H1 (cell line): ENCODE data around the gene CFAP141. TPM values are rescaled to one million over a fixed set of nuclear protein-coding genes. Genes with fewer than 3 reads are reported as not detected.

Source experiments
- CTCF ChIA-PET: fragments of 300-600 bp; sonication (Branson Sonifier 250); formaldehyde crosslinking; loops from one replicate; lab custom pipeline; 2021; ENCODE audit not compliant: partially characterized antibody; lab: Charles Lee
- POLR2A ChIA-PET: fragments of 300-600 bp; sonication (Branson Sonifier 250); formaldehyde crosslinking; loops from one replicate; lab custom pipeline; 2021; ENCODE audit warnings: inconsistent platforms; ENCODE audit not compliant: partially characterized antibody; lab: Charles Lee
- DNase-seq, 2 experiments: peaks; one replicate each; pipeline versions ENCODE4 v3.0.0 to v3.0.0-alpha.2; 2010 to 2022; ENCODE audit warnings: low spot score in 2 of 2, low read depth in 1 of 2, mixed read lengths in 1 of 2
- FAIRE-seq: peaks from 2 replicates; lab custom pipeline; 2011; peaks lifted over from hg19 to GRCh38; lab: Jason Lieb, UNC
- H2AFZ ChIP-seq: 2 replicates; pipeline ENCODE4 v1.8.1; 2012; ENCODE audit warnings: low read length, inconsistent platforms
- H2AK5ac ChIP-seq: 2 replicates; pipeline ENCODE4 v1.6.1; 2013; ENCODE audit warnings: low read depth, low read length
- H2BK120ac ChIP-seq: replicated peaks from 2 replicates; pipeline ENCODE3; 2013; ENCODE audit warnings: low read depth, low read length, inconsistent platforms
- H2BK12ac ChIP-seq: 2 replicates; pipeline ENCODE4 v1.6.1; 2013; ENCODE audit warnings: low read depth, low read length
- H2BK15ac ChIP-seq: 2 replicates; pipeline ENCODE4 v1.6.1; 2013; ENCODE audit warnings: low read length
- H2BK20ac ChIP-seq: 2 replicates; pipeline ENCODE4 v1.6.1; 2013; ENCODE audit warnings: low read length
- H2BK5ac ChIP-seq: 2 replicates; pipeline ENCODE4 v1.6.1; 2013; ENCODE audit warnings: low read depth, low read length
- H3K14ac ChIP-seq: 2 replicates; pipeline ENCODE4 v1.6.1; 2013; ENCODE audit warnings: inconsistent platforms; ENCODE audit not compliant: insufficient read length
- H3K18ac ChIP-seq: 2 replicates; pipeline ENCODE4 v1.6.1; 2013; ENCODE audit warnings: low read length; ENCODE audit errors: extremely low read depth
- H3K23ac ChIP-seq: 2 replicates; pipeline ENCODE4 v1.6.1; 2013; ENCODE audit warnings: inconsistent platforms; ENCODE audit not compliant: insufficient read length
- H3K23me2 ChIP-seq: 2 replicates; pipeline ENCODE4 v1.6.1; 2013; ENCODE audit warnings: low read depth, low read length
- H3K27ac ChIP-seq: 2 replicates; pipeline ENCODE4 v1.6.1; 2011; ENCODE audit warnings: low read depth, low read length, inconsistent platforms
- H3K27me3 ChIP-seq, 4 experiments: replicated peaks in 1 of 4; 1 replicate in 1 of 4; 2 replicates in 3 of 4; pipeline versions ENCODE4 v1.6.1 to v1.8.1; 2011 to 2013; ENCODE audit warnings: low read length in 3 of 4, mild to moderate bottlenecking in 3 of 4, inconsistent platforms in 2 of 4, mixed read lengths in 2 of 4, moderate library complexity in 1 of 4; ENCODE audit not compliant: control insufficient read depth in 3 of 4, insufficient read depth in 3 of 4; ENCODE audit errors: extremely low read depth in 1 of 4
- H3K36me3 ChIP-seq, 4 experiments: 2 replicates each; pipeline versions ENCODE4 v1.6.1 to v1.8.1; 2011 to 2013; ENCODE audit warnings: mild to moderate bottlenecking in 4 of 4, low read length in 3 of 4, moderate library complexity in 2 of 4, control low read depth in 1 of 4, inconsistent platforms in 1 of 4; ENCODE audit not compliant: insufficient read depth in 4 of 4, control insufficient read depth in 2 of 4
- H3K4ac ChIP-seq: replicated peaks from 2 replicates; pipeline ENCODE3; 2013; ENCODE audit warnings: low read length, low read depth, mixed read lengths, inconsistent platforms; ENCODE audit not compliant: insufficient read length
- H3K4me1 ChIP-seq, 4 experiments: replicated peaks in 1 of 4; 1 replicate in 1 of 4; 2 replicates in 3 of 4; pipeline versions ENCODE4 v1.6.1 to v1.8.1; 2011 to 2013; ENCODE audit warnings: low read length in 3 of 4, inconsistent platforms in 2 of 4, mixed read lengths in 1 of 4; ENCODE audit not compliant: insufficient read depth in 4 of 4, control insufficient read depth in 3 of 4
- H3K4me2 ChIP-seq, 2 experiments: 2 replicates each; pipeline versions ENCODE4 v1.6.1 to v1.8.1; 2011 to 2013; ENCODE audit warnings: low read depth in 2 of 2, low read length in 2 of 2, control low read depth in 1 of 2, inconsistent platforms in 1 of 2, mild to moderate bottlenecking in 1 of 2; ENCODE audit not compliant: insufficient read depth in 1 of 2
- H3K4me3 ChIP-seq, 4 experiments: fragments of 200-600, 300-600 bp in 1 of 4; sonication (generic), shearing (Covaris generic), sonication (Bioruptor Twin) in 1 of 4; 2 replicates each; pipeline versions ENCODE4 v1.5.1 to v1.8.1; 2011 to 2016; ENCODE audit warnings: low read length in 4 of 4, low read depth in 3 of 4, control low read depth in 2 of 4, inconsistent platforms in 2 of 4, mild to moderate bottlenecking in 2 of 4, mixed read lengths in 1 of 4, moderate library complexity in 1 of 4; ENCODE audit not compliant: insufficient read depth in 2 of 4; ENCODE audit errors: extremely low read depth in 1 of 4
- H3K56ac ChIP-seq: replicated peaks from 2 replicates; pipeline ENCODE3; 2013; ENCODE audit warnings: low read depth, mild to moderate bottlenecking, mixed read lengths, low read length, inconsistent platforms; ENCODE audit not compliant: insufficient read length
- H3K79me1 ChIP-seq: 2 replicates; pipeline ENCODE4 v1.6.1; 2013; ENCODE audit warnings: low read depth, low read length, control low read depth
- H3K79me2 ChIP-seq, 2 experiments: 2 replicates each; pipeline versions ENCODE4 v1.6.1 to v1.8.1; 2012 to 2013; ENCODE audit warnings: low read length in 2 of 2, mild to moderate bottlenecking in 2 of 2, inconsistent platforms in 1 of 2; ENCODE audit not compliant: insufficient read depth in 2 of 2, control insufficient read depth in 1 of 2
- H3K9ac ChIP-seq, 4 experiments: replicated peaks in 1 of 4; 1 replicate in 1 of 4; 2 replicates in 3 of 4; pipeline versions ENCODE4 v1.6.1 to v1.8.1; 2011 to 2013; ENCODE audit warnings: low read depth in 3 of 4, low read length in 3 of 4, control low read depth in 2 of 4, mild to moderate bottlenecking in 2 of 4, moderate library complexity in 2 of 4, inconsistent platforms in 1 of 4; ENCODE audit errors: extremely low read depth in 1 of 4
- H3K9me3 ChIP-seq, 2 experiments: 2 replicates each; pipeline versions ENCODE4 v1.6.1 to v1.8.1; 2012 to 2013; ENCODE audit warnings: mild to moderate bottlenecking in 2 of 2, moderate library complexity in 2 of 2, control low read depth in 1 of 2, inconsistent platforms in 1 of 2, low read depth in 1 of 2, low read length in 1 of 2, mixed read lengths in 1 of 2; ENCODE audit not compliant: insufficient read depth in 2 of 2
- H4K20me1 ChIP-seq, 2 experiments: replicated peaks in 1 of 2; 2 replicates each; pipeline versions ENCODE3 to v1.8.1; 2011 to 2013; ENCODE audit warnings: inconsistent platforms in 2 of 2, low read length in 2 of 2, mild to moderate bottlenecking in 1 of 2; ENCODE audit not compliant: insufficient read depth in 2 of 2, control insufficient read depth in 1 of 2
- H4K5ac ChIP-seq: 2 replicates; pipeline ENCODE4 v1.6.1; 2013; ENCODE audit warnings: low read length, low read depth, mixed read lengths, inconsistent platforms; ENCODE audit not compliant: insufficient read length
- H4K8ac ChIP-seq: 2 replicates; pipeline ENCODE4 v1.8.0; 2013; ENCODE audit warnings: mild to moderate bottlenecking, moderate library complexity, low read length, inconsistent platforms; ENCODE audit not compliant: insufficient read depth; ENCODE audit errors: extremely low read depth
- H4K91ac ChIP-seq: replicated peaks from 2 replicates; pipeline ENCODE3; 2013; ENCODE audit warnings: low read length, mixed read lengths, inconsistent platforms; ENCODE audit not compliant: insufficient read length
- CTCF ChIP-seq, 3 experiments: IDR thresholded peaks; 1 replicate in 2 of 3; 2 replicates in 1 of 3; pipeline versions ENCODE4 v1.5.1 to v1.6.1; 2011; ENCODE audit warnings: low read length in 3 of 3, mild to moderate bottlenecking in 3 of 3, inconsistent platforms in 2 of 3, low read depth in 1 of 3, moderate library complexity in 1 of 3; ENCODE audit not compliant: insufficient read depth in 1 of 3; ENCODE audit errors: control extremely low read depth in 1 of 3
- RBBP5 ChIP-seq: IDR thresholded peaks from 2 replicates; pipeline ENCODE4 v1.7.1; 2012; ENCODE audit warnings: low read depth, mild to moderate bottlenecking, inconsistent platforms, low read length, moderate library complexity, borderline replicate concordance
- WGBS, 2 experiments: shearing (Covaris generic) in 1 of 2; methylation state at CpG; one replicate each; pipeline versions ENCODE4 v1.1.6 to v1.1.7; 2013 to 2015; ENCODE audit warnings: low lambda C conversion rate in 2 of 2, mixed read lengths in 2 of 2, inconsistent platforms in 1 of 2, low coverage in 1 of 2, missing lambda C conversion rate in 1 of 2; ENCODE audit not compliant: insufficient replicate concordance in 2 of 2, insufficient coverage in 1 of 2, insufficient read length in 1 of 2; ENCODE audit errors: extremely low coverage in 1 of 2, missing lambda C conversion rate in 1 of 2; 5-methylcytosine and 5-hydroxymethylcytosine counted together
- polyA plus RNA-seq, 7 experiments: library from polyadenylated mRNA; depleted of rRNA in 3 of 7; stranded (reverse) in 5 of 7; unstranded in 2 of 7; fragments of >200 nt in 5 of 7; fragments of 200-250 nt in 2 of 7; gene quantifications; 1 replicate in 5 of 7; 2 replicates in 1 of 7; 4 replicates in 1 of 7; pipeline versions ENCODE4 v1.2.1 to v1.2.3, GENCODE V29; 2011 to 2013; ENCODE audit warnings: missing spikeins in 2 of 7, mixed read lengths in 2 of 7
- total RNA-seq: library from RNA; stranded (reverse); fragmentation: NEBNext Ultra II Directional; extraction: Animal tissue kit (Norgen Biotek cat#: 25700); gene quantifications from 2 replicates; pipeline ENCODE4 v1.2.1, GENCODE V29; 2021

Gene CFAP141
- total and polyA plus RNA-seq, 2 of the 8 experiments (the other 6 are each of a cell fraction or from before 2014, with no cell fraction given): not detected

DNA sequence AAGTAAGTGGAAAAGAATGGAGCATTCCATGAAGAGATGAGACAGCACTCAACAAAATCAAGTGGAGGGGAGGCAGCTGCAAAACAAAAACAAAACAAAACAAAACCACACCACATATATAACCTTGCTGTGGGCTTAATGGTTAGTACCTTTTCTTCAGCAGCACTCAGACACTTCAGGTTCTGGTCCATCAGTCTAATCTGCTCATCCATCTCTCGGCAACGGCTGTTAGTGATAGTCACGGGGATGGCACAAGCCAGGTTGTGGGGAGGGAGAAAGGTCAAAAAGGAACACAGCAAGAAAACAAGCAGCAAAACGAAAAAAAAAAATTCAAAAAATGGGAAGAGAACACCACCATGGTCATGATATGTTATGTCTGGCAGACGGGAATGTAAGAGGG, 34.3 kb downstream of the CFAP141 start:
- no peak overlapping the region for H2BK15ac ChIP-seq
- no peak overlapping the region for H4K5ac ChIP-seq
- no peak overlapping the region for H3K56ac ChIP-seq
- no peak overlapping the region for H3K9ac ChIP-seq
- no peak overlapping the region for H3K4me3 ChIP-seq
- H3K4me1 ChIP-seq: no peaks in the 10 kb centered on the region; a peak in 1 of 7 replicates
- ChIA-PET CTCF (interaction anchor here (1.4 kb wide), 1 partner anchor 26 kb away, joined by 3 read pairs; no protein-coding TSS in a partner anchor), POLR2A (interaction anchor here (0.9 to 1.7 kb wide), 2 partner anchors 14 to 17 kb away, joined by 3 to 5 read pairs; partner anchors contain the start of gene NUP210L)
- no peaks in the 10 kb centered on the region for H3K27me3 ChIP-seq
- no peak overlapping the region for H3K18ac ChIP-seq
- no peak overlapping the region for H2BK12ac ChIP-seq
- no peak overlapping the region for H3K23ac ChIP-seq
- H3K36me3 ChIP-seq: peaks cover 32 to 83% (median 75%) of the 10 kb centered on the region in 4 experiments
- no peak overlapping the region for H3K4ac ChIP-seq
- no peak overlapping the region for H2AK5ac ChIP-seq
- no peak overlapping the region for H2BK5ac ChIP-seq
- no peak for DNase-seq
- no peak for FAIRE-seq
- no peak overlapping the region for H3K14ac ChIP-seq
- peaks cover 10 to 40% of the 10 kb centered on the region in 2 experiments for H3K79me2 ChIP-seq
- H3K23me2 ChIP-seq: no peaks in the 10 kb centered on the region
- no peak overlapping the region for H2BK120ac ChIP-seq
- H3K79me1 ChIP-seq: peaks cover 4% of the 10 kb centered on the region; the same call in 1 of the 2 replicates
- 92% methylated on average over 5 of the region's 5 CpGs; no CpG with 5 or more reads in 1 of the 2 experiments for WGBS, 2 experiments
- no peaks in the 10 kb centered on the region for H3K9me3 ChIP-seq
- no peak overlapping the region for H4K8ac ChIP-seq
- no peak overlapping the region for H2BK20ac ChIP-seq
- H3K4me2 ChIP-seq: no peak overlapping the region
- H4K20me1 ChIP-seq: peaks cover under 1 to 11% of the 10 kb centered on the region in 2 experiments
- H4K91ac ChIP-seq: no peak overlapping the region
- H3K27ac ChIP-seq: no peak overlapping the region
- no peak overlapping the region for H2AFZ ChIP-seq
- TF ChIP-seq RBBP5 (no peak), CTCF (IDR thresholded peaks at IDR 0.05; ENCODE audit: control extremely low read depth in 1 of 3, insufficient read depth in 1 of 3, low read depth in 1 of 3, low read length in 3 of 3) (no peak)
